Endothelial cell of umbilical vein (primary cell): ENCODE data around the gene SDK2. TPM values are rescaled to one million over a fixed set of nuclear protein-coding genes. Genes with fewer than 3 reads are reported as not detected.

Experiments used
- BruUV-seq: library from RNA; stranded (reverse); fragments of 400-500 nt; replicated peaks from 2 replicates; lab custom pipeline; 2021; lab: Mats Ljungman, UMichigan
- CTCF ChIA-PET: fragments of 300-600, 350-600 bp; sonication (Branson Sonifier 250); formaldehyde crosslinking; loops from one replicate; lab custom pipeline; 2021; ENCODE audit warnings: antibody characterized with exemption, inconsistent platforms; lab: Charles Lee
- POLR2A ChIA-PET: fragments of 300-600, 350-600 bp; sonication (Branson Sonifier 250); formaldehyde crosslinking; loops from one replicate; lab custom pipeline; 2021; ENCODE audit warnings: antibody characterized with exemption, inconsistent platforms; lab: Charles Lee
- DNase-seq: peaks from one replicate; pipeline ENCODE4 v3.0.0-alpha.2; 2011; ENCODE audit warnings: low read depth, low spot score
- FAIRE-seq: peaks from 2 replicates; lab custom pipeline; 2011; peaks lifted over from hg19 to GRCh38; lab: Jason Lieb, UNC
- H2AFZ ChIP-seq: 2 replicates; pipeline ENCODE4 v1.6.0; 2012; ENCODE audit warnings: low read depth, low read length, control low read depth, inconsistent platforms
- H3K27ac ChIP-seq: 2 replicates; pipeline ENCODE4 v1.5.1; 2011; ENCODE audit warnings: low read depth, mild to moderate bottlenecking, control low read depth, low read length, moderate library complexity; ENCODE audit not compliant: insufficient read depth
- H3K27me3 ChIP-seq, 2 experiments: 2 replicates each; pipeline versions ENCODE4 v1.6.0 to v1.6.1; 2011; ENCODE audit warnings: low read length in 2 of 2, mixed read lengths in 1 of 2; ENCODE audit not compliant: control insufficient read depth in 2 of 2, insufficient read depth in 2 of 2
- H3K36me3 ChIP-seq, 2 experiments: 2 replicates in 1 of 2; 3 replicates in 1 of 2; pipeline ENCODE4 v1.5.1; 2011; ENCODE audit warnings: low read length in 2 of 2, mild to moderate bottlenecking in 1 of 2, moderate library complexity in 1 of 2; ENCODE audit not compliant: control insufficient read depth in 2 of 2, insufficient read depth in 2 of 2; ENCODE audit errors: extremely low read depth in 1 of 2
- H3K4me1 ChIP-seq: 3 replicates; pipeline ENCODE4 v1.5.1; 2011; ENCODE audit warnings: mild to moderate bottlenecking, low read length; ENCODE audit not compliant: control insufficient read depth, insufficient read depth; ENCODE audit errors: extremely low read depth
- H3K4me2 ChIP-seq: 2 replicates; pipeline ENCODE4 v1.6.1; 2011; ENCODE audit warnings: low read length, control low read depth, mixed read lengths; ENCODE audit not compliant: insufficient read depth
- H3K4me3 ChIP-seq, 3 experiments: fragments of 200-600 bp in 1 of 3; sonication (generic), shearing (Covaris generic) in 1 of 3; replicated peaks in 1 of 3; 2 replicates each; pipeline ENCODE4 v1.5.1; 2011 to 2016; ENCODE audit warnings: control low read depth in 3 of 3, low read length in 3 of 3, mild to moderate bottlenecking in 2 of 3, inconsistent platforms in 1 of 3, low read depth in 1 of 3, moderate library complexity in 1 of 3; ENCODE audit not compliant: insufficient read depth in 1 of 3
- H3K79me2 ChIP-seq: 2 replicates; pipeline ENCODE4 v1.6.0; 2012; ENCODE audit warnings: low read length, inconsistent platforms; ENCODE audit not compliant: control insufficient read depth, insufficient read depth
- H3K9ac ChIP-seq: replicated peaks from 2 replicates; pipeline ENCODE3; 2011; ENCODE audit warnings: low read length, control low read depth; ENCODE audit not compliant: insufficient read depth; ENCODE audit errors: extremely low read depth
- H3K9me1 ChIP-seq: replicated peaks from 3 replicates; pipeline ENCODE4 v1.6.0; 2011; ENCODE audit warnings: mild to moderate bottlenecking, low read length; ENCODE audit not compliant: control insufficient read depth, insufficient read depth; ENCODE audit errors: extremely low read depth
- H3K9me3 ChIP-seq: replicated peaks from 2 replicates; pipeline ENCODE4 v1.5.1; 2012; ENCODE audit warnings: low read length, inconsistent platforms; ENCODE audit not compliant: control insufficient read depth, insufficient read depth
- H4K20me1 ChIP-seq: replicated peaks from 2 replicates; pipeline ENCODE3; 2011; ENCODE audit warnings: mild to moderate bottlenecking, low read length; ENCODE audit not compliant: control insufficient read depth, insufficient read depth; ENCODE audit errors: extremely low read depth
- EZH2 ChIP-seq: IDR thresholded peaks from 2 replicates; pipeline ENCODE4 v1.6.1; 2012; ENCODE audit warnings: borderline replicate concordance, low read depth, mild to moderate bottlenecking, moderate library complexity, low read length, inconsistent platforms; ENCODE audit not compliant: severe bottlenecking
- FOS ChIP-seq: IDR thresholded peaks from 2 replicates; pipeline ENCODE4 v1.6.1; 2011; ENCODE audit warnings: mild to moderate bottlenecking, low read length, moderate library complexity, borderline replicate concordance; ENCODE audit not compliant: insufficient read depth
- GATA2 ChIP-seq: IDR thresholded peaks from 2 replicates; pipeline ENCODE4 v1.7.0; 2011; ENCODE audit warnings: low read depth, mild to moderate bottlenecking, moderate library complexity, mixed read lengths, low read length; ENCODE audit not compliant: insufficient read length, insufficient read depth
- JUN ChIP-seq: IDR thresholded peaks from 2 replicates; pipeline ENCODE4 v1.6.1; 2011; ENCODE audit warnings: borderline replicate concordance, low read depth; ENCODE audit not compliant: insufficient read length, insufficient read depth
- MYC ChIP-seq: IDR thresholded peaks from one replicate; pipeline ENCODE4 v1.6.1; 2011; ENCODE audit warnings: mild to moderate bottlenecking, low read depth, low read length
- POLR2A ChIP-seq: IDR thresholded peaks from 2 replicates; pipeline ENCODE4 v1.6.1; 2012; ENCODE audit warnings: low read depth, mild to moderate bottlenecking, control low read depth, low read length
- POLR2AphosphoS5 ChIP-seq: IDR thresholded peaks from 2 replicates; pipeline ENCODE4 v1.6.1; 2012; ENCODE audit warnings: low read depth, mild to moderate bottlenecking, control low read depth, low read length, moderate library complexity; ENCODE audit not compliant: insufficient read depth
- dilution Hi-C: fragments of 300-500 bp; cut with MboI; formaldehyde crosslinking; loops from one replicate; pipeline ENCODE4 v1.15.0; 2019; ENCODE audit warnings: low sequenced_read_pairs; ENCODE audit not compliant: extremely low pct_ligation_motif_present
- intact Hi-C: fragments of 100-400 bp; cut with micrococcal nuclease; formaldehyde crosslinking; loops from one replicate; pipeline ENCODE4 v1.10.0; 2022
- polyA plus RNA-seq, 4 experiments: library from polyadenylated mRNA; depleted of rRNA in 3 of 4; stranded (reverse) in 3 of 4; unstranded in 1 of 4; fragments of >200 nt; gene quantifications; 2 replicates each; pipeline versions ENCODE4 v1.2.1 to v1.2.3, GENCODE V29; 2011 to 2012; ENCODE audit warnings: missing spikeins in 1 of 4
- total RNA-seq: library from RNA; stranded (reverse); gene quantifications from 2 replicates; pipeline ENCODE4 v1.2.3, GENCODE V29; 2021
- TF ChIP-seq, protein P1 (sequence below), 2 donors: IDR thresholded peaks; 1 replicate in 1 of 2; 2 replicates in 1 of 2; pipeline ENCODE4 v1.5.1; 2011; ENCODE audit warnings: low read length in 2 of 2, mild to moderate bottlenecking in 2 of 2, moderate library complexity in 2 of 2, control low read depth in 1 of 2, inconsistent platforms in 1 of 2, low read depth in 1 of 2; ENCODE audit not compliant: insufficient read depth in 1 of 2; ENCODE audit errors: extremely low read depth in 1 of 2
- TF ChIP-seq, protein P2 (sequence below): IDR thresholded peaks from 2 replicates; pipeline ENCODE4 v1.6.1; 2011; ENCODE audit not compliant: insufficient read depth, insufficient read length

The SDK2 gene
- total and polyA plus RNA-seq, 2 donors (not counting 3 experiments of a cell fraction or from before 2014, with no cell fraction given) = not detected

DNA sequence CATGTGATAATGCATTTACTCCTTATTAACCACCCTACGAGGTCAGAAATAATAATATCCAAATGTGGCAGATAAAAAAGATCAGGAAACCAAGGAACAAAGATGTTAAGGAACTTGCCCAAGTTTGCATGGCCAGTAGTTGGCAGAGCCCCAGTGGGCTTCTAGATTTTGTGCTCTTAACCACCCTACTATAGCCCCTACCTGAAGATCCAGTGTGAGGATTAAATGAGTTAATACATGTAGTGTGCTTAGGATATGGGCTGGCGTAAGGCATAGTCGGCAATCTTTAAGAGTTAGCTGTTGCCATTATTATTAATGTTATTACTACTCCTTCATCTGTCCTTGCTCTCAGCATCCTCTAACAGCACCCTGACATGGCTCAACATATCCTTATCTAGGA lies 153.4 kb downstream of the SDK2 start:
- intact Hi-C loops (no loop called here), dilution Hi-C loops (no loop called here)
- Histone ChIP-seq H3K79me2 (no peaks in the 10 kb centered on the region), H2AFZ (no peak overlapping the region), H4K20me1 (no peaks in the 10 kb centered on the region), H3K4me3 (no peak overlapping the region), H3K27me3 (no peaks in the 10 kb centered on the region), H3K4me1 (no peaks in the 10 kb centered on the region), H3K27ac (no peak overlapping the region), H3K4me2 (no peak overlapping the region), H3K36me3 (no peaks in the 10 kb centered on the region), H3K9me1 (no peaks in the 10 kb centered on the region), H3K9ac (no peak overlapping the region), H3K9me3 (no peaks in the 10 kb centered on the region)
- FAIRE-seq (no peak), DNase-seq (no peak)
- BruUV-seq = no TSS peak
- CTCF ChIA-PET = no interaction called here
- POLR2A ChIA-PET = no interaction called here
- no peak for TF ChIP-seq POLR2A
- no peak for TF ChIP-seq POLR2AphosphoS5
- TF ChIP-seq, protein P1, sequence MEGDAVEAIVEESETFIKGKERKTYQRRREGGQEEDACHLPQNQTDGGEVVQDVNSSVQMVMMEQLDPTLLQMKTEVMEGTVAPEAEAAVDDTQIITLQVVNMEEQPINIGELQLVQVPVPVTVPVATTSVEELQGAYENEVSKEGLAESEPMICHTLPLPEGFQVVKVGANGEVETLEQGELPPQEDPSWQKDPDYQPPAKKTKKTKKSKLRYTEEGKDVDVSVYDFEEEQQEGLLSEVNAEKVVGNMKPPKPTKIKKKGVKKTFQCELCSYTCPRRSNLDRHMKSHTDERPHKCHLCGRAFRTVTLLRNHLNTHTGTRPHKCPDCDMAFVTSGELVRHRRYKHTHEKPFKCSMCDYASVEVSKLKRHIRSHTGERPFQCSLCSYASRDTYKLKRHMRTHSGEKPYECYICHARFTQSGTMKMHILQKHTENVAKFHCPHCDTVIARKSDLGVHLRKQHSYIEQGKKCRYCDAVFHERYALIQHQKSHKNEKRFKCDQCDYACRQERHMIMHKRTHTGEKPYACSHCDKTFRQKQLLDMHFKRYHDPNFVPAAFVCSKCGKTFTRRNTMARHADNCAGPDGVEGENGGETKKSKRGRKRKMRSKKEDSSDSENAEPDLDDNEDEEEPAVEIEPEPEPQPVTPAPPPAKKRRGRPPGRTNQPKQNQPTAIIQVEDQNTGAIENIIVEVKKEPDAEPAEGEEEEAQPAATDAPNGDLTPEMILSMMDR (IDR thresholded peaks at IDR 0.05; ENCODE audit: extremely low read depth in 1 of 2, insufficient read depth in 1 of 2, low read depth in 1 of 2, low read length in 2 of 2) = no peak
- TF ChIP-seq, protein P2, sequence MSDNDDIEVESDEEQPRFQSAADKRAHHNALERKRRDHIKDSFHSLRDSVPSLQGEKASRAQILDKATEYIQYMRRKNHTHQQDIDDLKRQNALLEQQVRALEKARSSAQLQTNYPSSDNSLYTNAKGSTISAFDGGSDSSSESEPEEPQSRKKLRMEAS = no peak
- TF ChIP-seq GATA2 = no peak

DNA sequence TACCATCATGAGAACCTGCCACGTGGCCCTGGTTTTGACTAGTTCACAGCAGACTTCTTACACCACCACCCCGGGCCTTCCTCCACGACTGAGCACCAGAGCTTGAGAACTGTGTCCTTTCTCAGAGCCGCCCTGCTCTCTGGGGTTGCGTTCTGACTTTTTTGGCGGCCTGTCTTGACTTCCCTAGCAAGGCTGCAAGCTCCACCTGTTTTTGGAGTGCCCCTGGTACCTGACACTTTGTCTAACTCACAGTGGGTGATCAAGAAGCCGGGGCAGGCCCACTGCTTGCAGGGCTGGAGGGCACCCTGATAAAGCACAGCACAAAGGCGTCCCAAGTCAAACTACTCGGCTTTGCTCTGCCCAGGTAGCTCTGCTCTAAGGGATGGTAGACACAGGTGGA lies 154.3 kb downstream of the SDK2 start:
- no peaks in the 10 kb centered on the region for H3K9me3 ChIP-seq
- TF ChIP-seq, protein P1 (IDR thresholded peaks at IDR 0.05; ENCODE audit: extremely low read depth in 1 of 2, insufficient read depth in 1 of 2, low read depth in 1 of 2, low read length in 2 of 2) = no peak
- TF ChIP-seq EZH2 (no peak), POLR2A (no peak), POLR2AphosphoS5 (no peak), JUN (no peak), MYC (no peak), GATA2 (no peak), FOS (no peak)
- TF ChIP-seq, protein P2 = no peak
- no peaks in the 10 kb centered on the region for H3K27me3 ChIP-seq
- BruUV-seq = no TSS peak
- POLR2A ChIA-PET = no interaction called here
- H3K4me2 ChIP-seq = no peak overlapping the region
- intact Hi-C loops (no loop called here), dilution Hi-C loops (no loop called here)
- no peaks in the 10 kb centered on the region for H3K36me3 ChIP-seq
- FAIRE-seq (no peak), DNase-seq (no peak)
- no peaks in the 10 kb centered on the region for H4K20me1 ChIP-seq
- H3K9ac ChIP-seq = no peak overlapping the region
- H3K9me1 ChIP-seq = no peaks in the 10 kb centered on the region
- no peaks in the 10 kb centered on the region for H3K79me2 ChIP-seq
- CTCF ChIA-PET = no interaction called here
- H2AFZ ChIP-seq = no peak overlapping the region
- H3K4me3 ChIP-seq = no peak overlapping the region
- no peak overlapping the region for H3K27ac ChIP-seq
- no peaks in the 10 kb centered on the region for H3K4me1 ChIP-seq
